GM21360 (cell line): ENCODE measurements around the gene SPATA31D4.

ENCODE experiments used
- ATAC-seq: cut with Tn5 transposase; IDR thresholded peaks from one replicate; pipeline ENCODE4 v1.9.1; 2021; ENCODE audit warnings: mild to moderate bottlenecking, moderate library complexity; ENCODE audit not compliant: unreplicated experiment

The SPATA31D4 gene

GRCh38 chr9:81964218-81965171 is 36.3 kb downstream of the SPATA31D4 start:
- ATAC-seq, result no peak

DNA sequence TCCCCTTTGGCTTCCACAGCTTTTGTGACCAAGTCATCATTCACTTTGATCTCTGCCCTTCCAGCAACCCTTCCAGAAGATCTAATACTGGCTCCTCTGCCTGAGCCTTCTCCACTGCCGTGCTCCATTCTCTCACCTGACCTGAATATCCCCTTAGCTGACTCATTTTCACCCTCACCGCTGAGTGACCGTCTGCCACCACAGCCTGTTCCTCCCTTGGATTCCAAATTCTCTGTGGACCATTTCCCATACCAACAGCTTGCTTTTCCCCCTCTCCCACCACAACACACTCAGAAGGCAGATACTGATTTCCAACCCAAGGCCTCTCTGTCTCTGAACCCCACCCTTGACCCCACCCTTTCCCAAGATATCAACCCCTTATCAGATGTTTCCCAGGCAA is 39.8 kb downstream of the SPATA31D4 start:
- no peak for ATAC-seq

DNA sequence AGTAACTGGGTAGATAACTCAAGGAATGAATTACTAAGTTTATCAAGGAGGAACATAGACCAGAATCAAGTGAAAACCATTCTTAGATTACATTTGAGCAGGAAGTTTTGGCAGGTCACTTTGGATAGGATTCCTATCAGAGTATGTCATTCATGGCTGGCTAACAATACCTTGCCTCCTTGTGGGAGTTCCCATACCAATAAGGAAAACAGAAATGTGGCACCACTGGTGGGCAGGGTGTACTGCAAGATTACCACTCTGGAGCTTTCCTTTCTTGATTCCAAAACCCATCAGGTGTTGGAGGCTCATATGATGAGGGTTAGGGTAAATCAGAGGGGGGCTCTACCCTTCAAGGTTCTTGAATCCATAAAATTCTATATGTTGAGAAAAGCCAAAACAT is 41.7 kb downstream of the SPATA31D4 start:
- ATAC-seq, result no peak

GRCh38 chr9:81971727-81972126 is 43.5 kb downstream of the SPATA31D4 start:
- no peak for ATAC-seq

GRCh38 chr9:81974764-81975163 is 46.5 kb downstream of the SPATA31D4 start:
- ATAC-seq, result no peak

DNA sequence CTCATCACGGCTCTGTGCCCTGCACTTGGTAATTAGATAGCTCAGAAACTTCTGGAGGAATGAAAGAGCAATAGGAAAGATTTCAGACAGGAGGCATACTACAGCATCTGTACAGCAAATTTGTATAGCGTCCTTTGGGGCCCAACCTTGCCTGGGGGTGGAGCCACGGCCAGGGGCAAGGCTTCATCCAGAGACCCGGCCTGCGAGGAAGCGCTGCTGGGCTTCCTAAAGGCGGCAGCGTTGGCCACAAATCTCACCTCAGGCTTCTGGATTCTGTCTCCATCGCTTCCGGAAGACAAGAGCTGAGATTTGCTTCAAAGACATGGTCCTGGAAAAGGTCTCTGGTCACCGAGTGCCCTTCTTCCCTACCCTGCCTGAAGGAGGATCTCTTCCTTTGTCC is 48.1 kb downstream of the SPATA31D4 start:
- no peak for ATAC-seq

GRCh38 chr9:81979196-81979595 is 51.0 kb downstream of the SPATA31D4 start:
- ATAC-seq, result no peak

DNA sequence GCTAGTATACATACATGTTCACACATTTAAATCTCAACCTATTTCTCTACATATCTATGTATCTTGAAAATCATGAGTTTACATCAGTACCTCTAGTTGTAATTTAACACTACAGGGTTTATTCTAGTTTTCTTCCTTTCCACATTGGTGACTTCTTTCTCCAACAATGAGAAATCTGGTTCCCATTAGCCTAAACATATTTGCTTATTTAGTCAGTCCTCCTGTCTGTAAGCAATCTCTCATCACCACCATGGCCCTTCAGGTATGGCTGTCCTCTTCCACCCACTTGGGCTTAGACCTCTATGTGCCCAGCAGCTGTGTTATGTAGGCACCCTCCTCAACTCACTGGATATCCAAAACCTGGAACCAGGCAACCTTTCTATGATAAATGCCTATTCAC is 52.3 kb downstream of the SPATA31D4 start:
- ATAC-seq, result no peak

DNA sequence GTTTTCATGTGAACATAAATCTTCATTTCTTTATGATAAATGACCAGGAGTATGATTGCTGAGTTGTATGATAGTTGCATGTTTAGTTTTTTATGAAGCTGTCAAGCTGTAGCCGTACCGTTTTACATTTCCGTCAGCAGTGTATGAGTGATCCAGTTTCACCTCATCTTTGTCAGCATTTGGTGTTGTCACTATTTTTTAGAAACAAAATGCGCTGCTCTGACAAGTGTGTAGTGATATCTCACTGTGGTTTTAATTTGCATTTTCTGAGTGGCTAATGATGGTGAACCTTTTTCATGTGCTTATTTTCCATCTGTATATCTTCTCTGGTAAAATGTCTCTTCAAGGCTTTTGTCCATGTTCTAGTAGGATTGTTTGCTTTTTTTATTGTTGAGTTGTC is 53.7 kb downstream of the SPATA31D4 start:
- no peak for ATAC-seq
